ENCODE data around the gene AFF3. TPM values are rescaled to one million over a fixed set of nuclear protein-coding genes. Genes with fewer than 3 reads are reported as not detected.

AFF3 gene
- total RNA-seq, 1 donor from 2014 or later = 7.3 TPM

DNA sequence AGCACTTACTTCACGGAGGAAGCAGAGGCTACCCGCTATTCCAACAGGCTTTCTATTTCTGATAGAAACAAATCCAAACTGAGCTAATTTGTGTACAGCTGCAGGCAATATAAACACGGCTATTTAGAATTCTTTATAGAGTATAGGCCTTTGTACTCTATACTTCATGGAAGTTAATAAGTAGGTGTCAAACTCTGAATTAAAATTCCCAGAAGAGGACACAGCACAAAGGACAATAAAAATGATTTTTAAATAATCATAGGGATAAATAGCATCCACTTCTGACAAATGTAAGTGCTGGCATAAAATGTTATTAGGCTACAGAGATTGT lies 261.5 kb downstream of the AFF3 start:
- Mint-ChIP-seq H3K9me3 (ENCODE audit: low read depth) (no peaks in the 10 kb centered on the region), H3K4me1 (ENCODE audit: low read depth) (peaks cover 25% of the 10 kb centered on the region), H3K27me3 (peaks cover 33% of the 10 kb centered on the region), H3K4me3 (ENCODE audit: low read depth) (no peak overlapping the region), H3K36me3 (ENCODE audit: insufficient read depth) (no peaks in the 10 kb centered on the region), H3K27ac (no peak overlapping the region)
- TF ChIP-seq, protein P1, sequence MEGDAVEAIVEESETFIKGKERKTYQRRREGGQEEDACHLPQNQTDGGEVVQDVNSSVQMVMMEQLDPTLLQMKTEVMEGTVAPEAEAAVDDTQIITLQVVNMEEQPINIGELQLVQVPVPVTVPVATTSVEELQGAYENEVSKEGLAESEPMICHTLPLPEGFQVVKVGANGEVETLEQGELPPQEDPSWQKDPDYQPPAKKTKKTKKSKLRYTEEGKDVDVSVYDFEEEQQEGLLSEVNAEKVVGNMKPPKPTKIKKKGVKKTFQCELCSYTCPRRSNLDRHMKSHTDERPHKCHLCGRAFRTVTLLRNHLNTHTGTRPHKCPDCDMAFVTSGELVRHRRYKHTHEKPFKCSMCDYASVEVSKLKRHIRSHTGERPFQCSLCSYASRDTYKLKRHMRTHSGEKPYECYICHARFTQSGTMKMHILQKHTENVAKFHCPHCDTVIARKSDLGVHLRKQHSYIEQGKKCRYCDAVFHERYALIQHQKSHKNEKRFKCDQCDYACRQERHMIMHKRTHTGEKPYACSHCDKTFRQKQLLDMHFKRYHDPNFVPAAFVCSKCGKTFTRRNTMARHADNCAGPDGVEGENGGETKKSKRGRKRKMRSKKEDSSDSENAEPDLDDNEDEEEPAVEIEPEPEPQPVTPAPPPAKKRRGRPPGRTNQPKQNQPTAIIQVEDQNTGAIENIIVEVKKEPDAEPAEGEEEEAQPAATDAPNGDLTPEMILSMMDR (IDR thresholded peaks at IDR 0.05; ENCODE audit: unreplicated experiment) = no peak
- no peak for DNase-seq (ENCODE audit: low spot score, unreplicated experiment)

DNA sequence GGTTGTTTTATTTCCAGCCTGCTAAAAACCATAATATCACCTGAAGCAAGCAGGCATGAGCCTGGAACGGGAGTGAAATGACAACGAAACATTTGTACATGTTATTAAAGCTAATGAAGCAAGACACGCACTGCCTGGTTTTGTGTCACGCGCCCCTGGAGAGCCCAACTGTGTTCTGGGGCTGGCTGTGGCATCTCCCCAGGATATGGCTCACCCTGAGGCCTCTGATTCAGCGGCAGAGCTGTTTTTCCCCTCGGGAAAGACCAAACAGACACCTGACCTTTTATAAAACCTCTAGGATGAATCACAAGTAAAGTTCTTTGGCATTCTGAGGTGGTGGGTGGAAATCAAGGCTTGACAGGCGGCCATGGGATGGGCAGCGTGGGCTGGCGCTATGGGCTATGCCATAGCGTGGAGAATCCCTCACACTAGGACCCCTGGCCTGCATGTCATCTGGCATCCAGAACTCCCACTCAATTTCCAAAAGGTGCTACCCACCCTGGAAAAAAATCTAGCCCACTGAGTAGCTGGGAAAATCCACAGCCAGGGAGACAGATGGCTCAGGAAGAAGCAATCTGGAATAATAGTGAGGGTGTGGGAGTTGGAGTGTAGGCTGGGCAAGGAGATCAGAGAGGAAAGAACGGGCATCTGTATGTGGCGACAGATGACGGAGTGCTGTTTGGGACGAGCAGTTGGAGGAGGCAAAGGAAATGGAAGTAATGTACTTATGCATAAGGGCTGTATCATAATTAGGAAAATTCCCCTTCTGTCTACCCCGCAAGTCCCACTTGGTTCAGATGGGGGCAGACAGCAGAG lies 262.0 kb downstream of the AFF3 start:
- no peaks in the 10 kb centered on the region for H3K9me3 Mint-ChIP-seq (ENCODE audit: low read depth)
- DNase-seq (ENCODE audit: low spot score, unreplicated experiment) = no peak
- no peak overlapping the region for H3K4me3 Mint-ChIP-seq (ENCODE audit: low read depth)

DNA sequence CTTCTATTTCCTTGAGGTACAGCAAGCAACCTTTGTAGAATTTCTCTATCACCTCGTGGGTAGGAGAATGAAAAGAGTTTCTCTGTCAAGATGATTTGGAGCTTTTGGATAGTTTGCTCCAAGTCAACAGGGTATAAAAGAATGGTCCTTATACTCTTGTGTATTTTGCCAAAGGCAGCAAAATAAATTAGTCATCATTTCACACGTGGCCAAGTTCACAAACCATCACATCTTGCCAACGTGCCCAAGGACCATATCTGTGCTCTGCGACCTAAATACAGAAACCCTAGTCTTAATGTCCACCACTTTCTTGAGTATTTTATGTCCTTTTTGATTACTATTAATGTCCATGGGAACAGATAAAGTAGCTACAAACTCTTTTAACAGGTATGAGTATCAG lies 262.9 kb downstream of the AFF3 start:
- TF ChIP-seq, protein P1 (IDR thresholded peaks at IDR 0.05; ENCODE audit: unreplicated experiment) = no peak
- Mint-ChIP-seq H3K27ac (no peak overlapping the region), H3K4me3 (ENCODE audit: low read depth) (no peak overlapping the region), H3K27me3 (peaks cover 27% of the 10 kb centered on the region), H3K36me3 (ENCODE audit: insufficient read depth) (no peaks in the 10 kb centered on the region), H3K4me1 (ENCODE audit: low read depth) (peaks cover 25% of the 10 kb centered on the region), H3K9me3 (ENCODE audit: low read depth) (no peaks in the 10 kb centered on the region)
- DNase-seq (ENCODE audit: low spot score, unreplicated experiment) = no peak

More for the DNA sequence above, 262.0 kb downstream of the AFF3 start:
- H3K27ac Mint-ChIP-seq = no peak overlapping the region
- H3K4me1 Mint-ChIP-seq (ENCODE audit: low read depth) = peaks cover 25% of the 10 kb centered on the region
- H3K27me3 Mint-ChIP-seq = peaks cover 33% of the 10 kb centered on the region
- TF ChIP-seq, protein P1 (IDR thresholded peaks at IDR 0.05; ENCODE audit: unreplicated experiment) = no peak
- no peaks in the 10 kb centered on the region for H3K36me3 Mint-ChIP-seq (ENCODE audit: insufficient read depth)

DNA sequence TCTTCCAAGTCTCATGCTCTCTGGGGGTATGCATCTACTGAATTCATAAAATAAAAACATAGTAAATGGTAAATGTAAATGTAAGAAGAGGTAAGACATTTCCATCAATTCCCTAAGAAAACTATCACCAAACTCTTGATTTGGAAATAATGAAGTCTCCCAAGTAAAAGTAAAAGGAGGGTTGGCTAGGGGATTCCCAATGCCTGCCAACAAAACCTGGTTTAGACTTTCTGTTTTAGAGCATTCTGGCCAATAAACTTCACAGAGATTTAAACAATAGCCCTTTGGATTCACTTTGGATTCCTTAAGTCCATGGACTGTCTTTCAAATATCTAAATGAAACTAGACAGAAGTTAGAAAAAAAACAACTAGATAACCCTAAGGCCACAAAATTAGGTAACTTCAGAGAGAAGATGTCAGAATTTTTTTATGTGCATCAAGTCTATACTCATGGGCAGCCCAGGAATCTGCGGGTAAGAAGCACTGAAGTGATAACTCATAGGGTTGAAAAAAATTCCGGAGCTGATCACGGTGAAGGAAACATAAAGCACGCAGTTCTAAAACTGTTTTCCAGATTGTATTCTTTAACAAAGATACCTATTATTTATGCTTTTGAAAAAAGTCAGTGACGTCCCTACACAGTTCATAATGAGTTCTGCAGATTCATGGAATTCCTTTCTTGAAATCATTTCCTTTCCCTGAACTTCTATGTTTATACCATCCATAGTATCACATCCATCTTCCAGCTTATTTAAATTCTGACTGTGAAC lies 263.6 kb downstream of the AFF3 start:
- Mint-ChIP-seq H3K4me3 (ENCODE audit: low read depth) (no peak overlapping the region), H3K27ac (no peak overlapping the region), H3K36me3 (ENCODE audit: insufficient read depth) (no peaks in the 10 kb centered on the region), H3K27me3 (peaks cover 27% of the 10 kb centered on the region), H3K4me1 (ENCODE audit: low read depth) (peaks cover 24% of the 10 kb centered on the region), H3K9me3 (ENCODE audit: low read depth) (no peaks in the 10 kb centered on the region)
- DNase-seq (ENCODE audit: low spot score, unreplicated experiment) = no peak
- TF ChIP-seq, protein P1 (IDR thresholded peaks at IDR 0.05; ENCODE audit: unreplicated experiment) = no peak

DNA sequence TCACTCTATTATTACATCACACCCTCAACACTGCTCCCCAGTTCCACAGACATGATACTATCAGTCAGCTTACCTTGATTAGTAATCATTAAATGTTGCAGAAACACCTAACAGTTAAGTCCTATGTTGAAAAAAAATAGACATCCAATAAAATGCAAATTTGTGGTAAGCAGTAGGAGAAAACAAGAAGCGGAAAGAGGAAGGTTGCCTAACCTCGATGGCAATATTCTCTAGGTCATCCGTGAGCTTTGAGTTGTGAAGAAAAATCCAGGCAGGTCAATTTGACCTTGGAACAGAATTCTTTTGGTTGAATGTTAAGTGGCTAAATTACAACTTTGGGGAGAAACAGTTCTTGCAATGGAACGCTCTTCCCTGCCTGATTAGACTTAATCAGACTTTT lies 264.4 kb downstream of the AFF3 start:
- TF ChIP-seq, protein P1 (IDR thresholded peaks at IDR 0.05; ENCODE audit: unreplicated experiment) = no peak
- no peak for DNase-seq (ENCODE audit: low spot score, unreplicated experiment)
- Mint-ChIP-seq H3K27ac (no peak overlapping the region), H3K27me3 (peaks cover 24% of the 10 kb centered on the region), H3K4me3 (ENCODE audit: low read depth) (no peak overlapping the region), H3K4me1 (ENCODE audit: low read depth) (peaks cover 18% of the 10 kb centered on the region), H3K36me3 (ENCODE audit: insufficient read depth) (no peaks in the 10 kb centered on the region), H3K9me3 (ENCODE audit: low read depth) (no peaks in the 10 kb centered on the region)

All from progenitor cell of endocrine pancreas (in vitro differentiated cells).